Measurements from ENCODE around the gene LIMS1.
A peak's percentile ranks its signal among the peaks of the same experiment; 100 is the strongest.
"Not testable (repeated sequence)": the region's sequence is repeated elsewhere in the genome, so short reads cannot be mapped to it uniquely, and the experiment has no call there.

LIMS1 gene

GRCh38 chr2:108553209-108553919 lies 19.1 kb downstream of the LIMS1 start:
- DNase-seq = no peak

GRCh38 chr2:108554528-108554927 lies 20.3 kb downstream of the LIMS1 start:
- no peak for DNase-seq

- no peak for DNase-seq
Observed at GRCh38 chr2:108555572-108555971, 21.3 kb downstream of the LIMS1 start.

GRCh38 chr2:108556581-108556980 lies 22.3 kb downstream of the LIMS1 start:
- DNase-seq = not testable (repeated sequence)

GRCh38 chr2:108560241-108560811 lies 26.1 kb downstream of the LIMS1 start:
- DNase-seq = no peak

- no peak for DNase-seq
Observed at GRCh38 chr2:108560895-108561530, 26.7 kb downstream of the LIMS1 start.

GRCh38 chr2:108562274-108562673 lies 28.0 kb downstream of the LIMS1 start:
- no peak for DNase-seq

- DNase-seq = no peak
Observed at GRCh38 chr2:108564510-108564909, 30.2 kb downstream of the LIMS1 start.

- DNase-seq = no peak
Observed at GRCh38 chr2:108565778-108566375, 31.6 kb downstream of the LIMS1 start.

- DNase-seq = no peak
Observed at GRCh38 chr2:108570416-108570815, 36.1 kb downstream of the LIMS1 start.

- no peak for DNase-seq
Observed at GRCh38 chr2:108571286-108571685, 37.0 kb downstream of the LIMS1 start.

GRCh38 chr2:108573061-108573460 lies 38.8 kb downstream of the LIMS1 start:
- DNase-seq = no peak

GRCh38 chr2:108574332-108574731 lies 40.1 kb downstream of the LIMS1 start:
- DNase-seq = no peak

GRCh38 chr2:108575132-108575966 lies 41.1 kb downstream of the LIMS1 start:
- DNase-seq = no peak

GRCh38 chr2:108577099-108577498 lies 42.8 kb downstream of the LIMS1 start:
- no peak for DNase-seq

GRCh38 chr2:108579623-108580022 lies 45.4 kb downstream of the LIMS1 start:
- no peak for DNase-seq

GRCh38 chr2:108580050-108580449 lies 45.8 kb downstream of the LIMS1 start:
- DNase-seq = no peak

- DNase-seq = peak; percentile 51 to 66
Observed at GRCh38 chr2:108583903-108584520, 49.7 kb downstream of the LIMS1 start.

GRCh38 chr2:108585436-108585835 lies 51.2 kb downstream of the LIMS1 start:
- DNase-seq = no peak

GRCh38 chr2:108586116-108586515 lies 51.8 kb downstream of the LIMS1 start:
- no peak for DNase-seq

GRCh38 chr2:108586631-108587030 lies 52.4 kb downstream of the LIMS1 start:
- DNase-seq = no peak

- DNase-seq = no peak
Observed at GRCh38 chr2:108587621-108588020, 53.4 kb downstream of the LIMS1 start.

Data from activated CD4-positive, alpha-beta T cell treated with anti-CD3 and anti-CD28 coated beads for 4 hours (primary cell).